Endothelial cell of coronary artery (primary cell): ENCODE data around the gene REEP5. TPM values are rescaled to one million over a fixed set of nuclear protein-coding genes. Genes with fewer than 3 reads are reported as not detected.

Experiments used
- total RNA-seq: library from RNA; depleted of rRNA; stranded (reverse); fragments of >200 nt; gene quantifications from 2 replicates; pipeline ENCODE4 v1.2.3, GENCODE V29; 2014

The REEP5 gene
- 48.1 and 62.2 TPM in 2 replicates for total RNA-seq

DNA sequence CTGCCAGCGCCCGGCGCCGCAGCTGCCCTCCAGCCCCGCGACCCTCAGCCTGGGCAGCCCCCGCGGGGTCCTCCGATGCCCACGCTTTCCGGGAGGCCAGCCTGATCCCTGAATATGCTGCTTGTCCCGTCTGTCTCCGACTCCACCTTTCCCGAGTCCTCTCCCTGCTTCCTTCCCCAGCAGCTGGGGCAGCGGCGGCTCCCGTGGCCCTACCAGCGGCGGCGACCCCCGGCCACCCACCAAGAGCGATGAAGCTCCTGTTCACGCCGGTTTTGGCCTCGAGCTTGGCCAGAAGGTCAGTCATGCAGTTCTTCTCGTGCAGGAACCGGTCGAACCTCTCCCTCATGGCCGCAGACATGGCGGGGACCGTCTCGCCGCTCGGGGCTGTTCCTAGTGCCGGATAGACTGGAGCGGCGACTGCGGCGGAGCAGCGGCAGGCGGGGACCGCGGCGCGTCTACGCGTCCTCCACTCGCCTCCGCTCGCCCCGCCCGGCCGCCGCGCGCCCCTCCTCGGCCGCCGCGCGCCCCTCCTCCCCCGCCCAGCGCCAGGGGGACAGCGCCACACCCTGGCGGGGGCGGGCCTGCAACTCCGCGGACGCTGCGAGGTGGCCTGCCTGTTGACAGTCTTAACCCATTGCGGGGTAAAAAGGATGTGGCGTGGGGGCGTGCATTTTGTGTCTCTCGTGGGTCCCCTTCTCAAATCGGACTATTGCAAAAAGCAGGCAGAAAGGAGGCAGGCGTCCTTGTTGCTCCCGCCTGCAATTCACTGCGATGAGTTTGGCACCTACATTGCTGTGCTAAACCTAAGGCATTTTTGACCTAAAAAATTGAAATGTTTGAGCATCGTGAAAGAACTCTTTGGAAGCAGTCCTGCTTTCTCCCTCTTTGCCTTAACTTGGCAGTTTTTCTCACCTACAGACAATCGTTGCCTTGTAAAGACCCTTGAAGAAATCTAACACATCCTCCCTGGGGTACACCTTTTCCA, at the start of gene REEP5:
Gene REEP5, minus strand, starts transcription at position 395 of the 985 bp plus-strand sequence. Its CDS starts 37 bp downstream, at position 358.

DNA sequence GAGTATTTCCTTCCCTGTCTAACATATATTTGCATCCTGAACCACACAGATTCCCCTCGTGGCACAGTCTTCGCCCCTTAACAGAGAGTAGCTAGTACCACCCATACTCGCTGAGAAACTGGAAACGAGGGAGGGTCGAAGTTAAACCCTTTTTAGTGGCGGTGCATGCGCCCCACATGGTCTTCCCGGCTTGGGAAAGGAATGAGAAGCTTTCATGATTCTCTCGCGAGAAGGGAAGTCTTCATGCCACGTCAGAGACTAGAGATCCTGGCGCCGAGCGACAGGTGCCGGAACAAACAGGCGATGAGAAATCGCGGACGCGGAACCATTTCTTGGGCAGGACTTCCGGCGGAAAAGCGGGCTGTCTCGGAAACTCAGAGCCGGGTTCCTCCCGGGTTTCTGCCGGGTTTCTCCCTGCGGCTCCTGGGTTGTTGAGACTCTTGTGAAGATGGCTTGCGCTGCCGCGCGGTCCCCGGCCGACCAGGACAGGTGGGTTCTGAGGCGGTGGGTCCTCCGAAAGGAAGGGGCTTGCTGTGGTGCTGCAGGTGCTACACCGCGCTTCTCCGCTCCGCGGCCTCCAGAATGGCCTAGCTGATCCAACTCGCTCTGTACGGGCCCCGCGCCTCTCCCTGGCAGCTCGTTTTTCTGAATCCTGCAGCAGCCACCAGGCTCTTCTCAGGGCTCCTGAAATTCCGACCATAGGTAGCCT, 60.9 kb downstream of the REEP5 start, which contains the start of gene SRP19:
Gene SRP19, plus strand, starts transcription at position 359 of the 709 bp plus-strand sequence. Its CDS starts 90 bp downstream, at position 449.

Other genes starting within 250 kb of the REEP5 start
- 46.7 and 52.9 TPM in 2 replicates for gene APC, start 184.3 kb downstream of the REEP5 start, total RNA-seq
- 74.2 and 75.1 TPM in 2 replicates for gene SRP19, start 60.9 kb downstream of the REEP5 start, total RNA-seq
- 24.8 and 33.9 TPM in 2 replicates for gene DCP2, start 54.6 kb upstream of the REEP5 start, total RNA-seq